Neural cell (in vitro differentiated cells): Measurements from ENCODE around the gene ARHGAP4. TPM values are rescaled to one million over a fixed set of nuclear protein-coding genes. Genes with fewer than 3 reads are reported as not detected.

Experiments used
- H2AFZ ChIP-seq: fragments of 200-600, 300-800 bp; sonication (generic), shearing (Covaris generic); 2 replicates; pipeline ENCODE4 v1.6.0; 2014; ENCODE audit warnings: low read depth, mild to moderate bottlenecking, antibody characterized with exemption, low read length, moderate library complexity
- H3F3A ChIP-seq: fragments of 200-600 bp; shearing (Covaris generic); 2 replicates; pipeline ENCODE4 v1.6.1; 2016; ENCODE audit warnings: mild to moderate bottlenecking, moderate library complexity, mixed read lengths, antibody characterized with exemption, low read length; ENCODE audit not compliant: insufficient read depth, poor library complexity, severe bottlenecking
- H3K27ac ChIP-seq: fragments of 200-600, 300-800 bp; sonication (generic), shearing (Covaris generic); 2 replicates; pipeline ENCODE4 v1.5.1; 2014; ENCODE audit warnings: mild to moderate bottlenecking, low read length, moderate library complexity
- H3K27me3 ChIP-seq: fragments of 300-800, 200-600 bp; sonication (generic), shearing (Covaris generic); 2 replicates; pipeline ENCODE4 v1.6.0; 2014; ENCODE audit warnings: mild to moderate bottlenecking, low read depth, low read length, moderate library complexity; ENCODE audit not compliant: insufficient read depth
- H3K36me3 ChIP-seq: fragments of 300-800, 200-600 bp; sonication (generic), shearing (Covaris generic); 2 replicates; pipeline ENCODE4 v1.5.1; 2014; ENCODE audit warnings: mild to moderate bottlenecking, antibody characterized with exemption, low read length, moderate library complexity; ENCODE audit not compliant: insufficient read depth
- H3K4me2 ChIP-seq: fragments of 300-800, 200-600 bp; sonication (generic), shearing (Covaris generic); 2 replicates; pipeline ENCODE4 v1.6.0; 2014; ENCODE audit warnings: mild to moderate bottlenecking, low read length
- H3K4me3 ChIP-seq: fragments of 300-800, 200-600 bp; sonication (generic), shearing (Covaris generic); 2 replicates; pipeline ENCODE4 v1.5.1; 2014; ENCODE audit warnings: mild to moderate bottlenecking, low read length, moderate library complexity
- H3K79me2 ChIP-seq: fragments of 200-600 bp; shearing (Covaris generic); replicated peaks from 2 replicates; pipeline ENCODE4 v1.6.0; 2014; ENCODE audit warnings: mild to moderate bottlenecking, low read length, moderate library complexity; ENCODE audit not compliant: insufficient read depth
- H3K9ac ChIP-seq: fragments of 300-800, 200-600 bp; sonication (generic), shearing (Covaris generic); 2 replicates; pipeline ENCODE4 v1.6.1; 2016; ENCODE audit warnings: mild to moderate bottlenecking, low read length, mixed read lengths
- H3K9me2 ChIP-seq: fragments of 200-600 bp; shearing (Covaris generic); 2 replicates; pipeline ENCODE4 v1.6.1; 2016; ENCODE audit warnings: mild to moderate bottlenecking, low read length, mixed read lengths; ENCODE audit not compliant: insufficient read depth
- H3K9me3 ChIP-seq: fragments of 200-600, 300-800 bp; sonication (generic), shearing (Covaris generic); 2 replicates; pipeline ENCODE4 v1.6.1; 2016; ENCODE audit warnings: mild to moderate bottlenecking, mixed run types, low read length, moderate library complexity, mixed read lengths
- H4K20me1 ChIP-seq: fragments of 200-600 bp; shearing (Covaris generic); 2 replicates; pipeline ENCODE4 v1.6.1; 2016; ENCODE audit warnings: mild to moderate bottlenecking, mixed run types; ENCODE audit not compliant: insufficient read depth
- CTCF ChIP-seq: fragments of 450-650 bp; IDR thresholded peaks from 2 replicates; pipeline ENCODE4 v1.5.1; 2014; ENCODE audit warnings: antibody characterized with exemption, mild to moderate bottlenecking, moderate library complexity; ENCODE audit not compliant: poor library complexity, severe bottlenecking
- EP300 ChIP-seq: fragments of 450-650 bp; conservative IDR thresholded peaks from 2 replicates; pipeline ENCODE4 v1.6.1; 2014; ENCODE audit warnings: antibody characterized with exemption, mild to moderate bottlenecking, moderate library complexity; ENCODE audit not compliant: poor library complexity, severe bottlenecking
- EZH2 ChIP-seq: fragments of 200-600, 300-800 bp; shearing (Covaris generic), sonication (generic); IDR thresholded peaks from 2 replicates; pipeline ENCODE4 v1.6.1; 2014; ENCODE audit warnings: antibody characterized with exemption, low read length, borderline replicate concordance, mild to moderate bottlenecking; ENCODE audit not compliant: insufficient read depth, poor library complexity, severe bottlenecking
- MXI1 ChIP-seq: fragments of 450-650 bp; conservative IDR thresholded peaks from 2 replicates; pipeline ENCODE4 v1.6.1; 2014; ENCODE audit warnings: antibody characterized with exemption, mild to moderate bottlenecking; ENCODE audit not compliant: poor library complexity, severe bottlenecking
- POLR2AphosphoS5 ChIP-seq: IDR thresholded peaks from 2 replicates; pipeline ENCODE4 v1.6.1; 2012
- RAD21 ChIP-seq: fragments of 450-650 bp; conservative IDR thresholded peaks from 2 replicates; pipeline ENCODE4 v1.6.1; 2014; ENCODE audit warnings: antibody characterized with exemption, mild to moderate bottlenecking, moderate library complexity
- REST ChIP-seq: IDR thresholded peaks from 2 replicates; pipeline ENCODE4 v1.6.1; 2012; ENCODE audit warnings: borderline replicate concordance
- SMC3 ChIP-seq: fragments of 450-650 bp; conservative IDR thresholded peaks from 2 replicates; pipeline ENCODE4 v1.6.1; 2014; ENCODE audit warnings: antibody characterized with exemption, mild to moderate bottlenecking, moderate library complexity; ENCODE audit not compliant: poor library complexity
- TAF1 ChIP-seq: IDR thresholded peaks from 2 replicates; pipeline ENCODE4 v1.6.1; 2012; ENCODE audit warnings: low read depth
- polyA plus RNA-seq: library from polyadenylated mRNA; depleted of rRNA; stranded (reverse); fragments of >200 nt; gene quantifications from 2 replicates; pipeline ENCODE4 v1.2.3, GENCODE V29; 2014

Gene ARHGAP4
- polyA plus RNA-seq, 1 donor from 2014 or later = 11.2 TPM

- Histone ChIP-seq H4K20me1 (no peaks in the 10 kb centered on the region), H3K27ac (no peak overlapping the region), H3K79me2 (peaks cover 12% of the 10 kb centered on the region), H2AFZ (no peak overlapping the region), H3K9me2 (no peaks in the 10 kb centered on the region), H3K4me3 (no peak overlapping the region), H3K4me2 (no peak overlapping the region), H3K9ac (no peak overlapping the region), H3K27me3 (no peaks in the 10 kb centered on the region), H3K36me3 (no peaks in the 10 kb centered on the region), H3K9me3 (no peaks in the 10 kb centered on the region), H3F3A (no peaks in the 10 kb centered on the region)
- no peak for TF ChIP-seq EP300
- TF ChIP-seq SMC3 = no peak
- no peak for TF ChIP-seq POLR2AphosphoS5
- no peak for TF ChIP-seq CTCF
- no peak for TF ChIP-seq RAD21
- TF ChIP-seq EZH2 = no peak
- TF ChIP-seq TAF1 = no peak
- no peak for TF ChIP-seq MXI1
- TF ChIP-seq REST = no peak
Observed at GRCh38 chrX:153961292-153961691, 35.2 kb upstream of the ARHGAP4 start.

GRCh38 chrX:153960786-153961185 is 34.7 kb upstream of the ARHGAP4 start:
- no peaks in the 10 kb centered on the region for H3K9me2 ChIP-seq
- H3K9ac ChIP-seq = no peak overlapping the region
- no peak overlapping the region for H3K27ac ChIP-seq
- H3K79me2 ChIP-seq = peaks cover 9% of the 10 kb centered on the region
- H3K36me3 ChIP-seq = no peaks in the 10 kb centered on the region
- no peaks in the 10 kb centered on the region for H3K27me3 ChIP-seq
- no peak overlapping the region for H3K4me2 ChIP-seq
- H3K9me3 ChIP-seq = no peaks in the 10 kb centered on the region
- no peaks in the 10 kb centered on the region for H3F3A ChIP-seq
- no peak overlapping the region for H2AFZ ChIP-seq
- no peak overlapping the region for H3K4me3 ChIP-seq
- no peaks in the 10 kb centered on the region for H4K20me1 ChIP-seq
- TF ChIP-seq CTCF (no peak), EP300 (no peak), REST (no peak), EZH2 (no peak), TAF1 (no peak), RAD21 (no peak), SMC3 (no peak), POLR2AphosphoS5 (no peak), MXI1 (no peak)
